HCT116 (cell line): ENCODE results near the gene SIRT3. TPM values are rescaled to one million over a fixed set of nuclear protein-coding genes. Genes with fewer than 3 reads are reported as not detected.

Experiments used
- ATAC-seq: fragments of 200-7000 bp; cut with Tn5 transposase; 2 replicates; pipeline ENCODE4 v1.9.1; 2020; ENCODE audit warnings: mild to moderate bottlenecking, moderate library complexity
- BruUV-seq: library from RNA; stranded (reverse); fragments of 400-500 nt; replicated peaks from 2 replicates; lab custom pipeline; 2021; lab: Mats Ljungman, UMichigan
- CTCF ChIA-PET: fragments of 300-600 bp; sonication (Branson Sonifier 250); formaldehyde crosslinking; loops from one replicate; lab custom pipeline; 2021; ENCODE audit warnings: antibody characterized with exemption; lab: Charles Lee
- POLR2A ChIA-PET: fragments of 300-600, 350-600 bp; sonication (Branson Sonifier 250); formaldehyde crosslinking; loops from one replicate; lab custom pipeline; 2021; ENCODE audit warnings: antibody characterized with exemption; lab: Charles Lee
- RAD21 ChIA-PET, 2 experiments: fragments of 300-600 bp; sonication (Branson Sonifier 250); formaldehyde crosslinking; loops; one replicate each; lab custom pipeline; 2023; ENCODE audit warnings: low total read pairs in 2 of 2; ENCODE audit not compliant: uncharacterized antibody in 2 of 2, unreplicated experiment in 2 of 2, low non-redundant PET in 1 of 2; lab: Charles Lee
- DNase-seq: peaks from one replicate; pipeline ENCODE4 v3.0.0-alpha.2; 2010; ENCODE audit warnings: low read depth, low spot score
- H2AFZ ChIP-seq: fragments of 200-600 bp; shearing (Covaris generic), sonication (generic); 2 replicates; pipeline ENCODE4 v1.6.1; 2017; ENCODE audit warnings: low read depth, mixed run types, mixed read lengths, antibody characterized with exemption, low read length; ENCODE audit not compliant: poor library complexity, severe bottlenecking
- H3K27ac ChIP-seq: 2 replicates; pipeline ENCODE4 v1.5.1; 2012; ENCODE audit warnings: low read depth, low read length
- H3K27me3 ChIP-seq: fragments of 200-600 bp; sonication (generic); 2 replicates; pipeline ENCODE4 v1.6.1; 2016; ENCODE audit warnings: mixed run types, low read length, mixed read lengths; ENCODE audit not compliant: insufficient read depth
- H3K36me3 ChIP-seq, 2 experiments: fragments of 200-500 bp in 1 of 2; fragments of 200-600 bp in 1 of 2; sonication (Bioruptor generic) in 1 of 2; sonication (generic) in 1 of 2; 2 replicates each; pipeline versions ENCODE4 v1.5.1 to v1.6.1; 2014 to 2016; ENCODE audit warnings: low read length in 2 of 2, inconsistent platforms in 1 of 2, mixed read lengths in 1 of 2, mixed run types in 1 of 2; ENCODE audit not compliant: insufficient read depth in 2 of 2, control insufficient read depth in 1 of 2
- H3K4me1 ChIP-seq, 2 experiments: fragments of 200-600 bp in 1 of 2; sonication (generic) in 1 of 2; 2 replicates each; pipeline versions ENCODE4 v1.5.1 to v1.6.1; 2012 to 2017; ENCODE audit warnings: low read length in 2 of 2, inconsistent platforms in 1 of 2, mild to moderate bottlenecking in 1 of 2, mixed read lengths in 1 of 2, mixed run types in 1 of 2, moderate library complexity in 1 of 2; ENCODE audit not compliant: insufficient read depth in 2 of 2, control insufficient read depth in 1 of 2
- H3K4me2 ChIP-seq: fragments of 200-600 bp; sonication (generic); 2 replicates; pipeline ENCODE4 v1.6.1; 2017; ENCODE audit warnings: mixed run types, low read length, mixed read lengths
- H3K4me3 ChIP-seq, 2 experiments: fragments of 200-600 bp in 1 of 2; sonication (generic) in 1 of 2; replicated peaks in 1 of 2; 2 replicates each; pipeline ENCODE4 v1.5.1; 2011 to 2016; ENCODE audit warnings: low read length in 2 of 2, control low read depth in 1 of 2, low read depth in 1 of 2, mild to moderate bottlenecking in 1 of 2, mixed read lengths in 1 of 2, mixed run types in 1 of 2
- H3K79me2 ChIP-seq: fragments of 200-600 bp; sonication (generic); 2 replicates; pipeline ENCODE4 v1.6.1; 2017; ENCODE audit warnings: mild to moderate bottlenecking, mixed run types, low read length, moderate library complexity, mixed read lengths; ENCODE audit not compliant: insufficient read depth
- H3K9ac ChIP-seq: fragments of 200-600 bp; sonication (generic); 2 replicates; pipeline ENCODE4 v1.6.1; 2016; ENCODE audit warnings: low read length, mixed read lengths
- H3K9me2 ChIP-seq: fragments of 200-600 bp; sonication (generic), shearing (Covaris generic); 2 replicates; pipeline ENCODE4 v1.6.1; 2017; ENCODE audit warnings: mixed run types, mild to moderate bottlenecking, moderate library complexity; ENCODE audit not compliant: insufficient read depth
- H3K9me3 ChIP-seq, 2 experiments: fragments of 200-500 bp in 1 of 2; fragments of 200-600 bp in 1 of 2; sonication (Bioruptor generic) in 1 of 2; sonication (generic) in 1 of 2; 2 replicates each; pipeline ENCODE4 v1.6.1; 2014 to 2017; ENCODE audit warnings: low read length in 2 of 2, mixed read lengths in 2 of 2, inconsistent platforms in 1 of 2, low read depth in 1 of 2, mild to moderate bottlenecking in 1 of 2, mixed run types in 1 of 2, moderate library complexity in 1 of 2; ENCODE audit not compliant: control insufficient read depth in 1 of 2, insufficient read depth in 1 of 2
- H4K20me1 ChIP-seq: fragments of 200-600 bp; sonication (generic), shearing (Covaris generic); 2 replicates; pipeline ENCODE4 v1.6.1; 2017; ENCODE audit warnings: mixed run types, mild to moderate bottlenecking, moderate library complexity; ENCODE audit not compliant: insufficient read depth
- CBX3 ChIP-seq: IDR thresholded peaks from 2 replicates; pipeline ENCODE4 v1.6.1; 2012; ENCODE audit warnings: low read depth
- ELF1 ChIP-seq: IDR thresholded peaks from 2 replicates; pipeline ENCODE4 v1.6.1; 2012; ENCODE audit warnings: low read depth, borderline replicate concordance
- FOSL1 ChIP-seq: IDR thresholded peaks from 2 replicates; pipeline ENCODE4 v1.6.1; 2012; ENCODE audit warnings: low read depth
- POLR2AphosphoS5 ChIP-seq: IDR thresholded peaks from 2 replicates; pipeline ENCODE4 v1.6.1; 2011; ENCODE audit warnings: mild to moderate bottlenecking, low read depth, low read length, moderate library complexity
- RAD21 ChIP-seq: IDR thresholded peaks from 2 replicates; pipeline ENCODE4 v1.6.1; 2012; ENCODE audit warnings: low read depth, mild to moderate bottlenecking
- SIN3A ChIP-seq: IDR thresholded peaks from 2 replicates; pipeline ENCODE4 v1.6.1; 2012; ENCODE audit warnings: low read depth
- ZFX ChIP-seq: fragments of 450-650 bp; IDR thresholded peaks from 2 replicates; pipeline ENCODE4 v1.6.1; 2017
- intact Hi-C: fragments of 100-400 bp; cut with micrococcal nuclease; formaldehyde crosslinking; loops from 2 replicates; pipeline ENCODE4 v1.10.0; 2022
- total RNA-seq: library from RNA; stranded (reverse); gene quantifications from one replicate; pipeline ENCODE4 v1.2.1, GENCODE V29; 2021; ENCODE audit not compliant: unreplicated experiment
- TF ChIP-seq, protein P1 (sequence below): IDR thresholded peaks from 2 replicates; pipeline ENCODE4 v1.6.1; 2012
- TF ChIP-seq, protein P2 (sequence below): IDR thresholded peaks from 2 replicates; pipeline ENCODE4 v1.6.1; 2011; ENCODE audit warnings: mild to moderate bottlenecking, low read length, moderate library complexity; ENCODE audit not compliant: insufficient replicate concordance; ENCODE audit errors: extremely low read depth

Gene SIRT3
- total RNA-seq, 1 experiment from 2014 or later = 17.9 TPM

DNA sequence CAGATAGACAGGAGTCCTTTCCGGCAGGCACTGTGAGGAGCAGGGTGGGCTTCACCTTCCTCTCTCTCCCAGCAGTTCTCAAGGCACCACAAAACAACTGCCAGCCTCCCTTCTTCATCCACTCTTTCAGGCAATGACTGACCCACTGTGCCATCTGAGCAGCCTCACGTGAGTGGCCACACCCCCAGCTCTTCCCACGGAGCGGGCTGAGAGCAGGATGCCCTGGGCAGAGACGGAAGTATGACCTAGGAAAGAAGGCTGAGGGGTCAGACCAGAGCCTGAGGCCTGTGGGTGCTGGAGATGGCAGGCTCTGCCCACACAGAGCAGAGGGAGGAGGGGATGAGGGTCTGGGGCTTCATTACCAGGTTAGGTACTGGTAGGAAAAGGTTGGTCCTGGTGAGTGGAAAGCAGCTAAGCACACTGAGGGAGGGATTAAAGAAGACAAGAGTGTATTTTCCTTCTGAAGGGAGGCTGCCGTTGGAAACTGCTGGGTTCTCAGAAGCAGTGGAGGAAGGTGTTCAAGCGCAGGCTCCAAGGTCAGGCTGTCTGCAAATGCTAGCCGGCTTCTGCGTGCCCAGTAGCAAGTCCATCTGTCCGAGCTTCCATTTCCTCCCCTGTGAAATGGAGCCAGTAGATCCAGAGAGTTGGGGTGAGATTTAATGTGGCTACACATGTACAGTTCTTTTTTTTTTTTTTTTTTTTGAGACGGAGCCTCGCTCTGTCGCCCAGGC lies 46.7 kb upstream of the SIRT3 start:
- Histone ChIP-seq H3K27ac (no peak overlapping the region), H3K9me3 (no peaks in the 10 kb centered on the region), H3K9me2 (no peaks in the 10 kb centered on the region), H3K36me3 (no peaks in the 10 kb centered on the region), H2AFZ (no peak overlapping the region), H3K9ac (no peak overlapping the region), H4K20me1 (no peaks in the 10 kb centered on the region), H3K4me1 (peaks cover 7 to 13% of the 10 kb centered on the region in 2 experiments), H3K4me2 (no peak overlapping the region), H3K4me3 (no peak overlapping the region), H3K79me2 (no peaks in the 10 kb centered on the region), H3K27me3 (no peaks in the 10 kb centered on the region)
- ChIA-PET POLR2A (no interaction called here), RAD21 (no interaction called here), CTCF (interaction anchor here (0.7 to 0.8 kb wide), 2 partner anchors 32 to 35 kb away, joined by 3 read pairs; no protein-coding TSS in a partner anchor)
- ATAC-seq (no peak), DNase-seq (no peak)
- no TSS peak for BruUV-seq
- no peak for TF ChIP-seq RAD21
- TF ChIP-seq, protein P1, sequence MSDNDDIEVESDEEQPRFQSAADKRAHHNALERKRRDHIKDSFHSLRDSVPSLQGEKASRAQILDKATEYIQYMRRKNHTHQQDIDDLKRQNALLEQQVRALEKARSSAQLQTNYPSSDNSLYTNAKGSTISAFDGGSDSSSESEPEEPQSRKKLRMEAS = no peak
- no peak for TF ChIP-seq POLR2AphosphoS5
- TF ChIP-seq FOSL1 = no peak
- no peak for TF ChIP-seq CBX3
- no peak for TF ChIP-seq ELF1
- TF ChIP-seq, protein P2, sequence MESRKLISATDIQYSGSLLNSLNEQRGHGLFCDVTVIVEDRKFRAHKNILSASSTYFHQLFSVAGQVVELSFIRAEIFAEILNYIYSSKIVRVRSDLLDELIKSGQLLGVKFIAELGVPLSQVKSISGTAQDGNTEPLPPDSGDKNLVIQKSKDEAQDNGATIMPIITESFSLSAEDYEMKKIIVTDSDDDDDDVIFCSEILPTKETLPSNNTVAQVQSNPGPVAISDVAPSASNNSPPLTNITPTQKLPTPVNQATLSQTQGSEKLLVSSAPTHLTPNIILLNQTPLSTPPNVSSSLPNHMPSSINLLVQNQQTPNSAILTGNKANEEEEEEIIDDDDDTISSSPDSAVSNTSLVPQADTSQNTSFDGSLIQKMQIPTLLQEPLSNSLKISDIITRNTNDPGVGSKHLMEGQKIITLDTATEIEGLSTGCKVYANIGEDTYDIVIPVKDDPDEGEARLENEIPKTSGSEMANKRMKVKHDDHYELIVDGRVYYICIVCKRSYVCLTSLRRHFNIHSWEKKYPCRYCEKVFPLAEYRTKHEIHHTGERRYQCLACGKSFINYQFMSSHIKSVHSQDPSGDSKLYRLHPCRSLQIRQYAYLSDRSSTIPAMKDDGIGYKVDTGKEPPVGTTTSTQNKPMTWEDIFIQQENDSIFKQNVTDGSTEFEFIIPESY = no peak
- TF ChIP-seq ZFX = no peak
- no peak for TF ChIP-seq SIN3A
- intact Hi-C loops = no loop called here
